ENCODE data around the gene CCDC102A. TPM values are rescaled to one million over a fixed set of nuclear protein-coding genes. Genes with fewer than 3 reads are reported as not detected.

CCDC102A gene
- total and polyA plus RNA-seq, 9 of the 15 experiments (the other 6 are each of a cell fraction or from before 2014, with no cell fraction given), result 0.03 to 4.9 (median 1.4) TPM

DNA sequence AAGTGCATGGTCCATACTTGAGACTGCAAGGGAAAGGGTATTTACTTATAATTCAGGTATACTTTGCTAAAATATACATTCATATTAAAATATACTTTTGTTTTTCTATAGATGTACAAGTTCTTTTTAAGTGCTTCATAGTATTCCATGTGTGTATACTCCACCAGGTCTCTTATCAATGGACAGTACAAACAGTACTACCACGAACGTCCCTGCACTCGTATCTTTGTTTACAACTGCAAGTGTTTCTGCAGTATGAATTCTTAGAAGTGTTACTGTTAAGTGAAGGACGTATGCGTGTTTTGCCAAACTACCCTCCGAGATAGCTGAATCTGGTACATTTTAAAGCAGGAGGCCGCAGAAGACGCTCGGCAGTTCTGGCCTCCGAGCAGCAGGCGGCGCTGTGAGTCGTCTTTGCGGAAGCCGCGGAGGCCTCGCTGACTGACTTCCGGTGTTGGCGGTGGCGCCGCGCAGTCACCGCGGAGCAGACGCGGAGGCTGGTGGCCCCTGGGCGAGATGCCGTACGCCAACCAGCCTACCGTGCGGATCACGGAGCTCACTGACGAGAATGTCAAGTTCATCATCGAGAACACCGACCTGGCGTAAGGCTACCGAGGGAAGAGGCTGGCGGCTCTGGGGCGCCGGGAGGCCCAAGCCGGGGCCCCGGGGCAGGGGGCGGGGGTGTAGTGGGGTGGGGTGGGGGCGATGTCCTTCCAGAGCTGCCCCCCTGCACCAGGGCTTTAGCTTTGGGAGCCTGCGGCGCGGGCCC lies 74.0 kb downstream of the CCDC102A start, which contains the start of gene POLR2C (continued):
- peak; percentile 56 for TF ChIP-seq ZBTB9 (CRISPR knock-in tag; IDR thresholded peaks at IDR 0.05)
- TF ChIP-seq HDAC1 (IDR thresholded peaks at IDR 0.05), result peak in 1 of 2 experiments; percentile 70; a peak in 2 of 4 replicates
- no peak for TF ChIP-seq TRIM25 (IDR thresholded peaks at IDR 0.05; ENCODE audit: borderline replicate concordance)
- no peak for TF ChIP-seq MCM7 (IDR thresholded peaks at IDR 0.05)
- TF ChIP-seq CLOCK (CRISPR knock-in tag; IDR thresholded peaks at IDR 0.05; ENCODE audit: borderline replicate concordance), result no peak
- no peak for TF ChIP-seq ZNF717 (CRISPR knock-in tag; IDR thresholded peaks at IDR 0.05)
- TF ChIP-seq GATAD2B (IDR thresholded peaks at IDR 0.05; ENCODE audit: borderline replicate concordance), result peak; percentile 91
- TF ChIP-seq HNRNPLL (IDR thresholded peaks at IDR 0.05; ENCODE audit: low read depth, low read length, poor library complexity, severe bottlenecking), result peak; percentile 98
- no peak for TF ChIP-seq ZNF76 (CRISPR knock-in tag; IDR thresholded peaks at IDR 0.05; ENCODE audit: borderline replicate concordance)
- TF ChIP-seq RBM39 (optimal IDR thresholded peaks at IDR 0.05; ENCODE audit: low read depth, low read length), result no peak
- TF ChIP-seq, protein P1, sequence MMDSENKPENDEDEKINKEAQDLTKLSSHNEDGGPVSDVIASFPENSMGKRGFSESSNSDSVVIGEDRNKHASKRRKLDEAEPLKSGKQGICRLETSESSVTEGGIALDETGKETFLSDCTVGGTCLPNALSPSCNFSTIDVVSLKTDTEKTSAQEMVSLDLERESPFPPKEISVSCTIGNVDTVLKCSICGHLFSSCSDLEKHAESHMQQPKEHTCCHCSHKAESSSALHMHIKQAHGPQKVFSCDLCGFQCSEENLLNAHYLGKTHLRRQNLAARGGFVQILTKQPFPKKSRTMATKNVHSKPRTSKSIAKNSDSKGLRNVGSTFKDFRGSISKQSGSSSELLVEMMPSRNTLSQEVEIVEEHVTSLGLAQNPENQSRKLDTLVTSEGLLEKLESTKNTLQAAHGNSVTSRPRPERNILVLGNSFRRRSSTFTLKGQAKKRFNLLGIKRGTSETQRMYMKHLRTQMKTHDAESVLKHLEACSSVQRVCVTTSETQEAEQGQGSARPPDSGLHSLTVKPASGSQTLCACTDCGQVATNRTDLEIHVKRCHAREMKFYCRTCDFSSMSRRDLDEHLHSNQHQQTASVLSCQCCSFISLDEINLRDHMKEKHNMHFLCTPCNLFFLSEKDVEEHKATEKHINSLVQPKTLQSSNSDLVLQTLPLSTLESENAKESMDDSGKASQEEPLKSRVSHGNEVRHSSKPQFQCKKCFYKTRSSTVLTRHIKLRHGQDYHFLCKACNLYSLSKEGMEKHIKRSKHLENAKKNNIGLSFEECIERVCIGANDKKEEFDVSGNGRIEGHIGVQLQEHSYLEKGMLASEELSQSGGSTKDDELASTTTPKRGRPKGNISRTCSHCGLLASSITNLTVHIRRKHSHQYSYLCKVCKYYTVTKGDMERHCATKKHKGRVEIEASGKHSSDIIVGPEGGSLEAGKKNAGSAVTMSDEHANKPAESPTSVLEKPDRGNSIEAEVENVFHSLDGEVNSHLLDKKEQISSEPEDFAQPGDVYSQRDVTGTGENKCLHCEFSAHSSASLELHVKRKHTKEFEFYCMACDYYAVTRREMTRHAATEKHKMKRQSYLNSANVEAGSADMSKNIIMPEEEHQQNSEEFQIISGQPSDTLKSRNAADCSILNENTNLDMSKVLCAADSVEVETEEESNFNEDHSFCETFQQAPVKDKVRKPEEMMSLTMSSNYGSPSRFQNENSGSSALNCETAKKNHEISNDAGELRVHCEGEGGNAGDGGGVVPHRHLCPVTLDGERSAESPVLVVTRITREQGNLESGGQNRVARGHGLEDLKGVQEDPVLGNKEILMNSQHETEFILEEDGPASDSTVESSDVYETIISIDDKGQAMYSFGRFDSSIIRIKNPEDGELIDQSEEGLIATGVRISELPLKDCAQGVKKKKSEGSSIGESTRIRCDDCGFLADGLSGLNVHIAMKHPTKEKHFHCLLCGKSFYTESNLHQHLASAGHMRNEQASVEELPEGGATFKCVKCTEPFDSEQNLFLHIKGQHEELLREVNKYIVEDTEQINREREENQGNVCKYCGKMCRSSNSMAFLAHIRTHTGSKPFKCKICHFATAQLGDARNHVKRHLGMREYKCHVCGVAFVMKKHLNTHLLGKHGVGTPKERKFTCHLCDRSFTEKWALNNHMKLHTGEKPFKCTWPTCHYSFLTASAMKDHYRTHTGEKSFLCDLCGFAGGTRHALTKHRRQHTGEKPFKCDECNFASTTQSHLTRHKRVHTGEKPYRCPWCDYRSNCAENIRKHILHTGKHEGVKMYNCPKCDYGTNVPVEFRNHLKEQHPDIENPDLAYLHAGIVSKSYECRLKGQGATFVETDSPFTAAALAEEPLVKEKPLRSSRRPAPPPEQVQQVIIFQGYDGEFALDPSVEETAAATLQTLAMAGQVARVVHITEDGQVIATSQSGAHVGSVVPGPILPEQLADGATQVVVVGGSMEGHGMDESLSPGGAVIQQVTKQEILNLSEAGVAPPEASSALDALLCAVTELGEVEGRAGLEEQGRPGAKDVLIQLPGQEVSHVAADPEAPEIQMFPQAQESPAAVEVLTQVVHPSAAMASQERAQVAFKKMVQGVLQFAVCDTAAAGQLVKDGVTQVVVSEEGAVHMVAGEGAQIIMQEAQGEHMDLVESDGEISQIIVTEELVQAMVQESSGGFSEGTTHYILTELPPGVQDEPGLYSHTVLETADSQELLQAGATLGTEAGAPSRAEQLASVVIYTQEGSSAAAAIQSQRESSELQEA (IDR thresholded peaks at IDR 0.05; ENCODE audit: low read depth), result no peak
- no peak for TF ChIP-seq CHD2 (IDR thresholded peaks at IDR 0.05; ENCODE audit: low read depth, low read length)
- TF ChIP-seq TRIM24 (IDR thresholded peaks at IDR 0.05), result no peak
- TF ChIP-seq SREBF2 (CRISPR knock-in tag; IDR thresholded peaks at IDR 0.05), result no peak

All from K562 (cell line).